GM21367 (cell line): Measurements from ENCODE around the gene EFNA2.

Experiments used
- ATAC-seq: cut with Tn5 transposase; IDR thresholded peaks from one replicate; pipeline ENCODE4 v1.9.1; 2021; ENCODE audit not compliant: unreplicated experiment

Gene EFNA2

DNA sequence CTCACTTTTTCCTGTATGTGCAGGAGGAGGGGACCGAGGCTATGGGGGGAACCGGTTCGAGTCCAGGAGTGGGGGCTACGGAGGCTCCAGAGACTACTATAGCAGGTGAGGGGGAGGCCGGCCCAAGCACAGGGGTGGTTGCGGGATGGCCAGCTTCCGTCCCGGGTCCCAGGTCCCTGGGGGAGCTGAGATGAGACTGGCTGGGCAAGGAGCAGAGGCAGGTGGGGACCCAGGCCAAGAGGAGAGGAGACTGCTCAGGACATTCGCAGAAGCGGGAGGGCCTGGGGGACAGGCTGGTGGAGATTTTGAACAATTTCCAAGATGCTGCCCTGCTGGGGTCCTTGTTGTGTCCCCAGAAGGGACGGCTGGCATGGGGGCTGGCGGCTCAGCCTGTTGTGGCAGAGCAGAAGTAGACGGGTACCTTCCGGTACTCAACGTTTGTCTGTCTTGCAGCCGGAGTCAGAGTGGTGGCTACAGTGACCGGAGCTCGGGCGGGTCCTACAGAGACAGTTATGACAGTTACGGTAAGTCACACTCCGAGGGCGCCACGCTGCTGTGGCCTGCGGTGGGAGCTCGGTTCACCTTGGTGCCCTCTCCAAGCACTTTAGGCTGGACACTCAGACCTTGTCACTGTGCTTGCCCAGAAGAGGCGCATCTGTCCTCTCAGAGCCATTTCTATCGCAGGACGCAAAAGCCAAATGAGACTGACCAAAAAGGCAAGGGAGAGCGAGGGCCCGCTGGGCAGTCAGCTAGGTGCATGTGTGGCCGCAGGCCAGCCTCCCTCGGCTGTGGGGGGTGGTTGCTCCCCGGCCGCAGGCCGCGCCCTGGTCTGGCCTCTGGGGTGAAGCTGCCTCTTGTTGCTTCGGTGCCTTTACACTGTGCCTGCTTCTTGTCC lies 13.9 kb upstream of the EFNA2 start:
- no peak for ATAC-seq

DNA sequence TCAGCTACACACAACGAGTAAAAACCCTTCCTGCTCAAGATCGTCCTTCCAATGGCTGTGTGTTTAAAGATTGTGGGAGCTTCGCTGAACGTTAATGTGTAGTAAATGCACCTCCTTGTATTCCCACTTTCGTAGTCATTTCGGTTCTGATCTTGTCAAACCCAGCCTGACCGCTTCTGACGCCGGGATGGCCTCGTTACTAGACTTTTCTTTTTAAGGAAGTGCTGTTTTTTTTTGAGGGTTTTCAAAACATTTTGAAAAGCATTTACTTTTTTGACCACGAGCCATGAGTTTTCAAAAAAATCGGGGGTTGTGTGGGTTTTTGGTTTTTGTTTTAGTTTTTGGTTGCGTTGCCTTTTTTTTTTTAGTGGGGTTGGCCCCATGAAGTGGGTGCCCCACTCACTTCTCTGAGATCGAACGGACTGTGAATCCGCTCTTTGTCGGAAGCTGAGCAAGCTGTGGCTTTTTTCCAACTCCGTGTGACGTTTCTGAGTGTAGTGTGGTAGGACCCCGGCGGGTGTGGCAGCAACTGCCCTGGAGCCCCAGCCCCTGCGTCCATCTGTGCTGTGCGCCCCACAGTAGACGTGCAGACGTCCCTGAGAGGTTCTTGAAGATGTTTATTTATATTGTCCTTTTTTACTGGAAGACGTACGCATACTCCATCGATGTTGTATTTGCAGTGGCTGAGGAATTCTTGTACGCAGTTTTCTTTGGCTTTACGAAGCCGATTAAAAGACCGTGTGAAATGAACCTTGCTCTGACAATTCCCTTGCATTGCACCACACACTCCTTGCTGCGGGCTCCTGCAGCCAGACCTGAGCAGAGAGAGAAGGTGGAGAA lies 13.0 kb upstream of the EFNA2 start:
- ATAC-seq: no peak

DNA sequence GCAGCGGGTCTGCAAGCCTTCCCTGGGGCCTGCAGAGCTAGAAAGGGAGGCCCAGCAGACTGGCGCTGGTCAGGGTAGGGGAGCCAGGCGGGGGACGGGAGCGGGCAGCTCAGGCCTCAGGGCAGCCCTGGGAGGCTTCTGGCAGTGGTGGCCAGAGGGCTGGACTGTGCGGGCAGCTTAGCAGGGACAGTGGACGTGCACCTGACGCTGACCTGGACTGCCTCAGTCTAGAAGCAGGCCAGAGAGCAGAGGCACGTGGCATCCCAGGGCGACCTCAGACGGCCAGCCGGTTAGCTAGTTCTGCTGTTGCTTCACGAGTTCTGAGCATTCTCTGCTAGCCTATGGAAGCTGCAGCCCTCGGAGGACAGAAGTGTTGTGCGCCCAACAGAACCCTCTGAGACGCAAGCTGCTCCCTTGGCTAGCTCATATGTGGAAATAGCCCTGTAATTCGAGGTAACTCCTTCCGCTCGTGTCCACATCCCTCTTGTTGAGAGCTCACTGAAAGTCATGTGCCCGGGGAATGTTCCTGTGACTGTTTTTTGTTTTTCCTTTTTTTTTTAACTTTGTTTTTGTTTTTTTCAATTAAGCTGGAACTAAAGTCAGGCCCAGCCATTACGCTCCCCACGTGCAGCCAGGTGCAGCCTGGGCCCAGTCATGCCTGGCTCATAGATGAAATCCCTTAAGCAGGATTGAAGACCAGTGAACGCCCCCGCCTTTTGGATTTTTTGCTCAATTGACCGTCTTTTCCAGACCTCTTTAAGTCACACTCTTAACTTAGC lies 12.2 kb upstream of the EFNA2 start:
- no peak for ATAC-seq

DNA sequence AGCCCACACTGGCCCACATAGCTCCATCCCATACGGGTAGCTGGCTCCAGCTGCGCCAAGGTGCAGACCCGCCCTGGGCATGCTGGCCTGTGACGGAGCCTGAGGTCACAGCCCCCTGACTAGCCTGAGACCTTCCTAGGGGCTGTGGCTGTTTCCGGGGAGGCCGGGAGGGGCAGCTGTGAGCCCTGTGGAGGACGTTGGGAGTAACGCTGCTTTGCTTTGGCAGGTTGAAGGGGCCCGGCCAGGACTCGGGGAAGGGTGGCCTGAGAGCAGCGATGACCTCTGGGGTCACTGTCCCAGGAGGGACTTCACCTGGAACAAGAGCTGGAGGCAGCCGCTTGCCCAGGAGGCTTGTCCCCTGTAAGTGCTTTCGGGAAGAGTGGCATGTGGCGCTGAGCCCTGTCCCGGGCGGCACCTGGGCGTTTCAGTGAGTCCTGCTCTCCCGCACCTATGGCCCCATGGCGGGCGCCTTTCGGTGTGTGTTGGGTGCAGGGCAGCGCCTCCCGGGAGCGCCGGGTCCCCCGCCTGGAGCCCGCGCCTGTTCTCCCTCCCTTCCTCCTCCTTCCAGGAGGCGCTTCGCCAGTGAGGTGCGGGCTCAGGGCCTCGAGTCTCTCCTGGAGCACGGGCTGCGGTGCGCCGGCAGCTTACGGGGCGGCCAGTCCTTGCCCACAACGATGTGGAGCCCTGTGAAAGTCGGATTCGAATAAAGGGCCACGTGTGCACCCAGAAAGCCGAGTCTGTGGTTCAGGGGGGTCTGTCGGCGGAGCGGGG lies 11.4 kb upstream of the EFNA2 start:
- ATAC-seq: no peak

DNA sequence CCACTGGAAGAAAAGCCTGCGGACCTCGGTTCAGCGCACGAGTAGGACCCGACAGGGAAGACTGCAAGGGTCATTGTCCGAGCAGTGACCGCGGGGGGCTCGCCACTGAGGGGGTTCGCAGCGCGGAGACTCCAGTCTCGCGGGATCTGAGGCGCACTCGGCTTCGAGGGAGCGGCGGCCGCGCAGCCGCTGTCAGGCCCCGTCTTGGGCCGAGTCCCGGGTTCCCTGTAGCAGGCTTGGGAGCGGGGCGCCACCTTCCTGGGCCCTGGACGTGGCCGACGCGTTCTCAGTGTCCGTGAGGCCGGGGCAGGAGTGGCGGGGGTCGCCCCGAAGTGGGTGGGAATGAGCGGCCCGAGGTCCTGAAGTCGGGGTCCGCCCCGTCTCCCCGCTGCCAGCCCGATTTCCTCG lies 10.8 kb upstream of the EFNA2 start:
- ATAC-seq: no peak

DNA sequence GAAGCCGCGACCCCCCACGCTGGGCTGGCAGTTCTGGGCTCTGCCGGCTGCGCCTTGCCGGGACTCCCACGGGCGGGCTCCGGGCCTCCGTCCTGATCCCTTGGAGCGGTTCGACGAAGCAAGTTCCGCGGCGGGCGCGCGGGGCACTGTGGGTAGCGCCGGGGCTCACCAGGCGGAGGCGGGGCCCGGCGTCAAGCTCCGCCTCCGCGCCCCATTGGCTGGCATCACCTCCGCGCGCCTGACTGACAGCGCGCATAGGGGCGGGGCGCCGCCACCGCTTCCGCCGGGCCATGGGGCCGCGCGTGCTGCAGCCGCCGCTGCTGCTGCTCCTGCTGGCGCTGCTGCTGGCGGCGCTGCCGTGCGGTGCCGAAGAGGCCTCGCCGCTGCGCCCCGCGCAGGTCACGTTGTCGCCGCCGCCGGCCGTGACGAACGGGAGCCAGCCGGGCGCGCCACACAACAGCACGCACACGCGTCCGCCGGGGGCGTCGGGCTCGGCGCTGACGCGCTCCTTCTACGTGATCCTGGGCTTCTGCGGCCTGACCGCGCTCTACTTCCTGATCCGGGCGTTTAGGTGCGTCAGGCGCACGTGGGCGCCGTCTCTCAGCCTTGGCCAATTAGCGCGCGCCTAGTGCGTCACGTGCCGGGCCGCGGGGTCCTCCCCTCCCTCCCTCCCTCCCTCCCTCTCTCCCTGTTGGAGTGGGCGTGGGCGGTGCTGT lies 10.3 kb upstream of the EFNA2 start, which contains the start of gene FAM174C:
TSS of gene FAM174C (plus strand) at position 271 of the 716 bp plus-strand sequence. CDS start at position 291, 20 bp downstream.
- ATAC-seq: peak; percentile 51

DNA sequence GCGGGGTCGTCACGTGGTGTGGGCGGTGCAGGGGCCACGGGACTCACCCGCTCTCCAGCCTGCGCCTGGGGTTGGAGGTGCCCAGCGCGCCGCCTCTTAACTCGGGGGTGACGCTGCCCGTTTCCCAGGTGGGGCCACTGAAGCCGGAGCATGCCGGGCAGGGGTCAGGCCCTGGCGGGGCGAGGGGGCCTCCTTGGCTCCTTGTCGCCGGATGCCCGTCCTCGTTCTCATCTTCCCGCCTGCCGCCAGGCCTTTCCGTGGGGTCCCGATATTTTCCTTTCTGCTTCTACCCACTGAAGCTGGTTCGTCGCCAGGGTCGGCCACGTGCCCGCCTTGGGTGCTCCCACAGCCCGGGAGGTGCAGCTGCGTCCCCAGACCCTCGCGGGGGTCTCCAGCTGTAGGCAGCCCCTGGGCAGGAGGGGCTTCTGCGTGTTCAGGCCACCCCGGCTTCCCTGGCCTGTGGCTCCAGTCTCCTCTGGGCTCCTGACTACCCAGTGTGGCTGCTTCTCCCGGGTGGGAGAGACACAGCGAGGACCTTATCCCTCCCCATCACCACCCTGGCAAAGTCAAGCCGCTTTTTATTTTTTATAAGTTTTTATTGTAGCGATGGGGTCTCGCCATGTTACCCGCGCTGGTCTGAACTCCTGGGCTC lies 9.6 kb upstream of the EFNA2 start:
- ATAC-seq: no peak

DNA sequence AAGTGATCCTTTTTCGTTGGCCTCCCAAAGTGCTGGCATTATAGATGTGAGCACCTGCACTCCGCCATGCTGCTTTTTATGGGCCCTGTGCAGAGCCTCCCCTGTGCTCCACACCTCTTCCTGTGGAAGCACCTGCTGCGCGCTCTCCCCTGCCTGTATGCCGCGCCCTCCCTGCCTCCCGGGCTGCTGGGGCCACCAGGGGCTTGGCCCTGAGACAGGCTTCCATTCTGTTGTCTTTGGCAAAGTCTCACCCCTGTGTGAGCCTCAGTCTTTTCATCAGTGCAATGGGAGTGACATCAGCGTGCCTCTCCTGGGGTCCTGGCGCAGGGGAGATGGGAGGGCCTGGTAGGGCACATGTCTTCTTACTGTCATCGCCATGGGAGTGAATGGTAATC lies 9.0 kb upstream of the EFNA2 start:
- no peak for ATAC-seq

DNA sequence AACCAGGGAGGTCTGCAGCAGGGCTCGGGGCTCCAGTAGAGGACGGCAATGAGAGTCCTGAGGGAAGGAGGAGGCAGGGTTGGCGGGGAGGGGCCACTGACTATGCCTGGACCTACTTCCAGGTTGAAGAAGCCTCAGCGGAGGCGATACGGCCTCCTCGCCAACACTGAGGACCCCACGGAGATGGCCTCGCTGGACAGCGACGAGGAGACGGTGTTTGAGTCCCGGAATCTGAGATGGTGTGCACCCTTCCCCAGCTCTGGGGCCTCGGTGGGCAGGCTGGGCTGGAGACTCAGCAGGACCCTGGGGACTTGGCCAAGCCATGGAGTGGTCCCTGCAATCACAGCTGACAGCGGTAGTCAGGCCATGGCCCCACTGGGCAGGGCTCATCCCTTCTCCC lies 8.6 kb upstream of the EFNA2 start:
- ATAC-seq: no peak

DNA sequence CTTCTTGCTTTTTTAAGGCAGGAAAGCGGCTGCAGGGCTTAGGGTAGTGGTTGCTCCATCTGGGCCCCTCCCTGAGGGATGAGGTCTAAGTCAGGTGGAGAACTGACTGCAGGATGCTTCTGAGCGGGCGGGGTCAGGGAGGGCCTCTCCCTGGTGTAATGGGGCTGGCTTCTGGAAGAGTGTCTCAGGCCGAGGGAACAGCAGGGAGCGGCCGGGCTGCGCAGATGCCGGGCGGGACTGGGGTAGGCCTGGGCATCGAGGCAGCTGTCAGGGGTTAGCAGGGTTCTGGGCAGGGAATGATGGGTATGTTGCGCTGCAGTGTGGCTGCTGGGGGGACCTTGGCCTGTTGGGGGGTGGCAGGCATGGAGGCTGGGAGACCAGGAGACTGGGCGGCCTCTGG lies 7.6 kb upstream of the EFNA2 start:
- no peak for ATAC-seq

DNA sequence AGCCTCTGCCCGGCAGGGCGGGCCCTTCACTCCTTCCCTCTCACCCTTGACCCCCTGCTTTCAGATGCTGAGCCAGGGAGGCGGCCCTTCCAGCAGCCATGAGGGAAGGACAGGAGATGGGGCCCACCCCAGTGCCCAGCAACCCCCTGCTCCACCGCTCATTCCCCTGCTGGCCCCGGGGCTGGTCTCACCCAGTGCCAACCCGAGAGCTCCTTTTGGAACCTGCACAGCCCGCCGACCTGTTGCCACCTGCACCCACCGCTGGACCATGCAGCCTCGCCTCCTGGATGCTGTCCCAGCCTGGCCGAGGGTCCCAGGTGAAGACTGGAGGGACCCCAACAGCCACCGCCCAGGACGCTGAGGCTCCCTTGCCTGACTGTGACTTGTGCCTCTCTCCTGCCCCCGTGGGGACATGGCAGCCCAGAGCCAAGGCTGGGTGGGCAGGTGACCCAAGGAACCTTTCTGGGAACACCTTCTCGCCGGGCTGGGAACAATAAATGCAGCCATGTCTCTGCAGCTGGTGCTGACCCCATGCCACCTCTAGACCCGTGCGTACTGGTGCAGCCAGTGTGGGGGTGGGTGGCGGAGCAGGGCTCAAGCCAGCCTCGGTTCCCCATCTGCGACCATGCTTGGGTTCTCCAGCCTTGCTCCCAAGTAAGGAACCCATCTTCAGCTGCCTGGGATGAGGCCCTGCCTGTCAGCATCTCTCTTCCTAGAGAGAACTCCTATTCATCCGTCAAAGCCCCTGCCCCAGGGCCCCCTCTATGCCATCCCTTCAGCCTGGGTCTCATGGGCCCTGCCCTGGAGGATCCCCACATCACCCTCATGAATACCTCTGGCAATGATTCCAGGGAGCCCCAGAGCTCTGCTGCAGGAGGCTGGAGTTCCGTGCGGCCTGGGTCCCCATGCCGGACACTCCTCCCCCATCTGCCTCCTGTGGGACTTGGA lies 6.7 kb upstream of the EFNA2 start:
- ATAC-seq: no peak

DNA sequence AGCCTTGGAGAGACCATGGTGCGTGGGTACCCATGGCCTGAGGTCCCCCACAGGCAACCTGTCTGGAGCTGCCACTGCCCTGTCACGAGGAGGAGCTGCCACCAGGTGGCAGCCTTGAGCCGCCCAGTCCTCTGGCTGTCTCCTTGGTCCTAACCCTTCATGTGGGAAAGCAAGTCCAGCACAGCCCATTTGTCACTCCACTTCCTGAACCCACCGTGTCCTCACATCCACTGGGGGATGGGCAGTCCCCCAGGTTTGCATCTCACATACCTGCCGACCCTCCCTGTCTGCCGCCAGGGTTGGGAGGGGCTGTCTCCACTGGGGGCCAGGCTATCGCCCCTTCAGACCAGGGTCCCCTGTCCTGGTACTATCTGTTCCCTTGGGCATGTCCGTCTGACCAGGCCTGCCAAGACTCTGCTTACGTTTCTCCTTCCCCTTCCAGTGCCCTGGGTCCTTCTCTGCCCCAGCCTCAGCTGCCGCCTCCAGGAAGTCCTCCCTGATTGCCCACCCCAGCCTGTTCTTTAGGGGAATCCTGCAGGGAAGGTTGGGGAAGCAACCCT lies 5.8 kb upstream of the EFNA2 start:
- no peak for ATAC-seq

DNA sequence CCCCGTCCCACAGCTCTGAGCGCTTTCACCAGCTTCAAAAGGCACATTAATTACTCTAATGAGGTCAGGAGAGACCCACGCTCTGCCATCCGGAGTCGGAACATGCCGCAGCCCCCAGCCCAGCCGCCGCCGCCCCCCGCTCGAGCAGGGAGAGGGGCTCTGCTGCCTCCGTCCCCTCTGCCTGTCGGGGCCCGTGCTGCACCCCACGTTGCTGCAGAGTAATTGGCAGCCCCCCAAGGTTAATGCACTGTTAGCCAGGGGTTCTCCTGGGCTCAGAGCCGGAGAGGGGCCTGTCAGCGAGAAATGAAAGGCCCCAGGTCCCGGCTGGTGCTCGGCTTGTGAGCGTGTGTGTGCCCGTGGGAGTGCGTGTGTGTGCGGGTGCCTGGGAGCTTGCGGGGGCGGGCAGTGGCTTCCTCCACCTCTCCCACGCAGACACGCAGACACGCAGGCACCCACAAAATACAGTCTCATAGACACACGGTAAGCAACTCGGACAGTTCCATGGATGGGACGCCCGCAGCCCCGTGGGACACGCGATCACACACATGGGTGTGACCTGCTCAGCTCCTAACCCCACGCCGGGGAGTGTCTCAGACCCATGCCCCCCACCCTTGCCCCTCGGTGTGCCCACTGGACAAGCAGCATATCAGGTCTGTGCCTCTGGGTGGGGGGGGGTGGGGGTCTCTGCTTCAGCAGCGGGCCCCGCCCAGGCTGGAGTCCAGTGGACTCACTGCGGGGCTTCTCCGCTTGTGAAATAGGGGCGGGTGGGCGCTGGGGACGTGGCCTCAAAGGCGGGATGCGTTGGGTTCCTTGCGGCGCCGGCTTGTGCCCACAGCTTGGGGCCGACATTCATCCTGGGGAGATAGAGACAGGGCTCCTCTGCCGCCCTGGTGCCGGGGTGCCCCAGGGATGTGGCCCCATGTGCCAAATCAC lies 4.8 kb upstream of the EFNA2 start:
- no peak for ATAC-seq

DNA sequence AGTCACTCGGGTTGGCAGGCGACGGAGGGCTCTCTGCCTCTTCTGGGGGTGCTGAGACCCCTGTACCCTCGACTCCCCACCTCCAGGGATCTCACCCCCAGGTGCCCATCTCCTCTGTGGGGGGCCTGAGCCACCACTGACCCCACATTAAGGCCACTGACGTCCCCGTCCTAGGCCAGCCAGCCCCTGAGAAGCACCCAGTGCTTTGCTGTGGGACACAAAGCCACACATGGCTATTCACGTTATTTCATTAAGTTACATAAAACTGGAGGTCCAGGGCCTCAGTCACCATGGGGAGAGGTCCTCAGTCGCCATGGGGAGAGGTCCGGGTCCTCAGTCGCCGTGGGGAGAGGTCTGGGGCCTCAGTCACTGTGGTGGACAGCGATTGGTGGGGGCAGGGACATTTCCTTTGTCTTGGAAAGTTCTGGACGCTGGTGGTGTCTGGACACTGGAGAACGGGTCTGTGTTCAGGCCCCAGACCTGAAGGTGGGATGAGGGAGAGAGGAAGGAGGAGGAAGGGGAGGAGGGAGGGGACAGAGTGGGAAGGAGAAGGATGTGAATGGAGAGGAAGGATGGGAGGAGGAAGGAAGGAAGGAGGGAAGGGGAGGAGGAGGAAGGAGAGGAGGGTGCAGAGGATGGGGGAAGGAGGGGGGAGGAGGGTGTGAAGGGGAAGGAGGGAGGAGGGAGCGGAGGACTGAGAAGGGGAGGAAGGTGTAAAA lies 3.9 kb upstream of the EFNA2 start:
- ATAC-seq: no peak

DNA sequence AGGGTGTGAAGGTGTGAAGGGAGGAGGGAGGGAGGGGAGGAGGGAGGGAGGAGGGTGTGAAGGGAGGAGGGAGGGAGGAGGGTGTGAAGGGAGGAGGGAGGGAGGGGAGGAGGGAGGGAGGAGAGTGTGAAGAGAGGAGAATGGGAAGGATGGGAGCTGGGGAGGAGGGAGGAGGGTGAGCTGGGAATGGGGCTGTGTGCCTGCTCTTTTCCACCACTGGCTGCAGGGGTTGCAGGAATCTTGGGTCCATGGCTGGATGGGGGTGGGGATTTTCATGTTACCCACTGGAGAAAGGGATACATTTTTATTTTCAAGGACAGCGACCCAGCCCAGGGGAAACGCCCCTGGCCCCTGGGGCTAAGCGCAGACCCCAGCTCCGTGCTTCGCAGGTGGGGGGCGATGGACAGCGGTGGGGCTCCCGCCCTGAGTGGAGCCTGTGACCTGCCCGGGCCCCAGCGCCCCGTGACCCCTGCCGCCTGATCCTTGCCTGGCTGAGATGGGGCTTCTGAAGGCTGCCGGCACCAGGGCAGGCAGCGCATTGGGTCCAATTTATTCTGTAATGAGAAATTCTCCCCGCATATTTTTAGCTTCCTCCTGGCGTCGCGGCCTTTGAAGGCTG lies 3.0 kb upstream of the EFNA2 start:
- no peak for ATAC-seq
